Upper lobe of left lung (tissue), 6 donors: ENCODE data around the gene PTP4A1. TPM values are rescaled to one million over a fixed set of nuclear protein-coding genes. Genes with fewer than 3 reads are reported as not detected.

Source experiments
- ATAC-seq, 2 donors: fragments of 200-7000 bp; cut with Tn5 transposase; one replicate each; pipeline ENCODE4 v1.9.1; 2022; ENCODE audit warnings: mild to moderate bottlenecking in 2 of 2, moderate library complexity in 2 of 2; ENCODE audit not compliant: low FRiP score in 2 of 2
- DNase-seq, 2 donors: peaks; one replicate each; pipeline ENCODE4 v3.0.0-alpha.2; 2019 to 2020
- H3K27ac ChIP-seq, 4 donors: fragments of 200-600 bp; sonication (generic); one replicate each; pipeline ENCODE4 v1.5.1; 2016 to 2019
- H3K27me3 ChIP-seq, 4 donors: fragments of 200-600 bp; sonication (generic); one replicate each; pipeline ENCODE4 v1.5.1; 2017 to 2019
- H3K36me3 ChIP-seq, 4 donors: fragments of 200-600 bp; sonication (generic); one replicate each; pipeline ENCODE4 v1.5.1; 2016 to 2019
- H3K4me1 ChIP-seq, 4 donors: fragments of 200-600 bp; sonication (generic); one replicate each; pipeline ENCODE4 v1.5.1; 2018 to 2019
- H3K4me3 ChIP-seq, 4 donors: fragments of 200-600 bp; sonication (generic); one replicate each; pipeline ENCODE4 v1.5.1; 2017 to 2019; ENCODE audit warnings: mild to moderate bottlenecking in 2 of 4, moderate library complexity in 1 of 4
- H3K9me3 ChIP-seq, 4 donors: fragments of 200-600 bp; sonication (generic); one replicate each; pipeline ENCODE4 v1.5.1; 2018 to 2019
- EP300 ChIP-seq, 4 donors: sonication (generic); formaldehyde crosslinking; IDR thresholded peaks; one replicate each; pipeline ENCODE4 v1.5.1; 2017; ENCODE audit warnings: antibody characterized with exemption in 4 of 4, control low read depth in 2 of 4
- POLR2A ChIP-seq, 4 donors: fragments of 450-650 bp; IDR thresholded peaks; one replicate each; pipeline ENCODE4 v1.5.1; 2016 to 2017; ENCODE audit warnings: antibody characterized with exemption in 4 of 4, mild to moderate bottlenecking in 2 of 4
- POLR2AphosphoS5 ChIP-seq, 2 donors: sonication (generic); formaldehyde crosslinking; IDR thresholded peaks; one replicate each; pipeline ENCODE4 v1.5.1; 2017; ENCODE audit warnings: antibody characterized with exemption in 2 of 2
- WGBS, 2 donors: methylation state at CpG; one replicate each; pipeline ENCODE4 v1.1.5; 2017 to 2018; 5-methylcytosine and 5-hydroxymethylcytosine counted together
- total RNA-seq, 6 donors: library from RNA; depleted of rRNA in 4 of 6; stranded (reverse); fragments of >200 nt in 4 of 6; gene quantifications; one replicate each; pipeline versions ENCODE4 v1.1.0 to v1.2.1, GENCODE V29; 2016 to 2021
- TF ChIP-seq, protein P1 (sequence below), 6 experiments: fragments of 450-650 bp in 4 of 6; fragments of 200-600 bp in 2 of 6; sonication (generic) in 2 of 6; IDR thresholded peaks; one replicate each; pipeline ENCODE4 v1.5.1; 2016 to 2019; ENCODE audit warnings: antibody characterized with exemption in 6 of 6
- donor health status: DM: no; HTN: no; CAD: no; lungs with moderate emphysema.
- donor health status: DM: no; HTN: yes; CAD: no; lungs with severe emphysema.

PTP4A1 gene
- total RNA-seq, 6 donors from 2014 or later: 5.2 to 134 (median 57.9) TPM

DNA sequence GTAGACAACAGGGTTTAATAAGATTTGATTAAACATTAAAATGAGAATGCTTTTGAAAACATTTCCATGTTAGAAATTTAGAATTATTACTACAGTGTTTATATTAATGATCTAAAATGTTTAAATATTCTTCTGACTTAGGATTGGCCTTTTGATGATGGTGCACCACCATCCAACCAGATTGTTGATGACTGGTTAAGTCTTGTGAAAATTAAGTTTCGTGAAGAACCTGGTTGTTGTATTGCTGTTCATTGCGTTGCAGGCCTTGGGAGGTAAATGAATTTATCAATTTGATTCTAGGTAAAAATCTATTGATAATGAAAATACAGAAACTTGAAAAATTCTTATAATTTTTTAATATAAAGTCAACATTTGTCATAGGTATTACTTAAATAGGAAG is 6.5 kb downstream of the PTP4A1 start:
- H3K36me3 ChIP-seq: peaks cover 17 to 65% (median 38%) of the 10 kb centered on the region in 4 donors
- 96 to 99% methylated on average over 2 of the region's 2 CpGs for WGBS, 2 donors
- ATAC-seq: no peak

DNA sequence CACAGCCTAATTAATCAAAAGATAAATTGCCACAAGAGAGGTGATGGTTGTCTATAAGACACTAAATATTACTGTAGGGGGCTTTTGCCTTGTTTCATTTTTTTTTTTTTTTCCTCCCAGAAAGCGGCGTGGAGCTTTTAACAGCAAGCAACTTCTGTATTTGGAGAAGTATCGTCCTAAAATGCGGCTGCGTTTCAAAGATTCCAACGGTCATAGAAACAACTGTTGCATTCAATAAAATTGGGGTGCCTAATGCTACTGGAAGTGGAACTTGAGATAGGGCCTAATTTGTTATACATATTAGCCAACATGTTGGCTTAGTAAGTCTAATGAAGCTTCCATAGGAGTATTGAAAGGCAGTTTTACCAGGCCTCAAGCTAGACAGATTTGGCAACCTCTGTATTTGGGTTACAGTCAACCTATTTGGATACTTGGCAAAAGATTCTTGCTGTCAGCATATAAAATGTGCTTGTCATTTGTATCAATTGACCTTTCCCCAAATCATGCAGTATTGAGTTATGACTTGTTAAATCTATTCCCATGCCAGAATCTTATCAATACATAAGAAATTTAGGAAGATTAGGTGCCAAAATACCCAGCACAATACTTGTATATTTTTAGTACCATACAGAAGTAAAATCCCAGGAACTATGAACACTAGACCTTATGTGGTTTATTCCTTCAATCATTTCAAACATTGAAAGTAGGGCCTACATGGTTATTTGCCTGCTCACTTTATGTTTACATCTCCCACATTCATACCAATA is 7.8 kb downstream of the PTP4A1 start:
- Histone ChIP-seq H3K4me1 (peaks cover 2 to 10% (median 3%) of the 10 kb centered on the region in 4 donors), H3K27me3 (no peaks in the 10 kb centered on the region), H3K27ac (no peak overlapping the region), H3K36me3 (peaks cover 17 to 70% (median 38%) of the 10 kb centered on the region in 4 donors), H3K9me3 (no peaks in the 10 kb centered on the region), H3K4me3 (no peak overlapping the region)
- DNase-seq: no peak
- ATAC-seq: no peak
- 96 to 98% methylated on average over 6 of the region's 6 CpGs for WGBS, 2 donors
- TF ChIP-seq POLR2AphosphoS5 (IDR thresholded peaks at IDR 0.05) (no peak), POLR2A (IDR thresholded peaks at IDR 0.05) (no peak)

More for the DNA sequence above, 6.5 kb downstream of the PTP4A1 start:
- Histone ChIP-seq H3K4me1 (peaks cover 8 to 23% (median 15%) of the 10 kb centered on the region in 4 donors), H3K4me3 (no peak overlapping the region), H3K27me3 (no peaks in the 10 kb centered on the region), H3K27ac (no peak overlapping the region), H3K9me3 (no peaks in the 10 kb centered on the region)
- DNase-seq: no peak
- TF ChIP-seq, protein P1, sequence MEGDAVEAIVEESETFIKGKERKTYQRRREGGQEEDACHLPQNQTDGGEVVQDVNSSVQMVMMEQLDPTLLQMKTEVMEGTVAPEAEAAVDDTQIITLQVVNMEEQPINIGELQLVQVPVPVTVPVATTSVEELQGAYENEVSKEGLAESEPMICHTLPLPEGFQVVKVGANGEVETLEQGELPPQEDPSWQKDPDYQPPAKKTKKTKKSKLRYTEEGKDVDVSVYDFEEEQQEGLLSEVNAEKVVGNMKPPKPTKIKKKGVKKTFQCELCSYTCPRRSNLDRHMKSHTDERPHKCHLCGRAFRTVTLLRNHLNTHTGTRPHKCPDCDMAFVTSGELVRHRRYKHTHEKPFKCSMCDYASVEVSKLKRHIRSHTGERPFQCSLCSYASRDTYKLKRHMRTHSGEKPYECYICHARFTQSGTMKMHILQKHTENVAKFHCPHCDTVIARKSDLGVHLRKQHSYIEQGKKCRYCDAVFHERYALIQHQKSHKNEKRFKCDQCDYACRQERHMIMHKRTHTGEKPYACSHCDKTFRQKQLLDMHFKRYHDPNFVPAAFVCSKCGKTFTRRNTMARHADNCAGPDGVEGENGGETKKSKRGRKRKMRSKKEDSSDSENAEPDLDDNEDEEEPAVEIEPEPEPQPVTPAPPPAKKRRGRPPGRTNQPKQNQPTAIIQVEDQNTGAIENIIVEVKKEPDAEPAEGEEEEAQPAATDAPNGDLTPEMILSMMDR (IDR thresholded peaks at IDR 0.05): no peak
- TF ChIP-seq POLR2AphosphoS5 (IDR thresholded peaks at IDR 0.05): no peak
- no peak for TF ChIP-seq POLR2A (IDR thresholded peaks at IDR 0.05)

DNA sequence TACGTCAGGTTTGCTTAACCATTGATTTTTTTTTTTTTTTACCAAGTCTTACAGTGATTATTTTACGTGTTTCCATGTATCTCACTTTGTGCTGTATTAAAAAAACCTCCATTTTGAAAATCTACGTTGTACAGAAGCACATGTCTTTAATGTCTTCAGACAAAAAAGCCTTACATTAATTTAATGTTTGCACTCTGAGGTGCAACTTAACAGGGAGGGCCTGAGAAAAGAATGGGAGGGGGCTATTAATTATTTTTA is 8.4 kb downstream of the PTP4A1 start:
- Histone ChIP-seq H3K4me3 (no peak overlapping the region), H3K27me3 (no peaks in the 10 kb centered on the region), H3K27ac (no peak overlapping the region), H3K4me1 (peaks cover 0 to 9% (median 2%) of the 10 kb centered on the region in 4 donors), H3K36me3 (peaks cover 17 to 70% (median 38%) of the 10 kb centered on the region in 4 donors), H3K9me3 (no peaks in the 10 kb centered on the region)
- no peak for DNase-seq
- 83 to 93% methylated on average over 3 of the region's 3 CpGs for WGBS, 2 donors
- ATAC-seq: no peak
- TF ChIP-seq EP300 (IDR thresholded peaks at IDR 0.05): no peak
- TF ChIP-seq POLR2AphosphoS5 (IDR thresholded peaks at IDR 0.05): no peak
- TF ChIP-seq, protein P1 (IDR thresholded peaks at IDR 0.05): no peak
- no peak for TF ChIP-seq POLR2A (IDR thresholded peaks at IDR 0.05)

DNA sequence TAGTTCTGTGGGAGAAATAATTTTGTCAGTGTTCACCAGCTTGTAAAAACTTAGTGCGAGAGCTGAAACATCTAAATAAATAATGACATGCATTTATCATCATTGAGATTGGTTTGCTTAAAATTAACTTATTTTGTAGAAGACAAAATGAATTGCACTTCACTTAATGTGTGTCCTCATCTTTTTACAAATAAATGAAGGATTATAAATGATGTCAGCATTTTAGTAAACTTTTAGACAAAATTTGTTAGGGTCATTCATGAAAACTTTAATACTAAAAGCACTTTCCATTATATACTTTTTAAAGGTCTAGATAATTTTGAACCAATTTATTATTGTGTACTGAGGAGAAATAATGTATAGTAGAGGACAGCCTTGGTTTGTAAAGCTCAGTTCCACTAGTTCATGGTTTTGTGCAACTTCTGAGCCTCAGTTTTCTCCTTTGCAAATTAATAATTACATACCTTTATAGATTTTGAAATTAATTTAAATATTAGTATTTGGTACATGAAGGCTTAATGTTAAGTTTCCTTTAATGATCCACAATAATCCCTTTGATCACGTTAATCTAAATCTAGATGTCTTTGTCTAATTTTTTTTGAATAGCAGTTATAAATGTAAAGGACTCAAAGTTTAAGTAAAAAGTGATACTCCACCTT is 9.2 kb downstream of the PTP4A1 start:
- peaks cover 16 to 68% (median 38%) of the 10 kb centered on the region in 4 donors for H3K36me3 ChIP-seq
- WGBS, 2 donors: 96 to 97% methylated on average over 2 of the region's 2 CpGs
- no peaks in the 10 kb centered on the region for H3K9me3 ChIP-seq
- no peak overlapping the region for H3K4me3 ChIP-seq
- ATAC-seq (no peak), DNase-seq (no peak)
- no peak overlapping the region for H3K27ac ChIP-seq
- H3K27me3 ChIP-seq: no peaks in the 10 kb centered on the region
- TF ChIP-seq POLR2AphosphoS5 (IDR thresholded peaks at IDR 0.05): no peak
- TF ChIP-seq EP300 (IDR thresholded peaks at IDR 0.05): no peak
- no peak for TF ChIP-seq POLR2A (IDR thresholded peaks at IDR 0.05)
- TF ChIP-seq, protein P1 (IDR thresholded peaks at IDR 0.05): no peak
- peaks cover 0 to 9% (median 2%) of the 10 kb centered on the region in 4 donors for H3K4me1 ChIP-seq

- TF ChIP-seq POLR2A (IDR thresholded peaks at IDR 0.05) (no peak), POLR2AphosphoS5 (IDR thresholded peaks at IDR 0.05) (no peak), EP300 (IDR thresholded peaks at IDR 0.05) (no peak)
- TF ChIP-seq, protein P1 (IDR thresholded peaks at IDR 0.05): no peak
- no peak overlapping the region for H3K27ac ChIP-seq
- H3K4me1 ChIP-seq: peaks cover 0 to under 1% (median 0%) of the 10 kb centered on the region in 4 donors
- no peak for ATAC-seq
- H3K27me3 ChIP-seq: no peaks in the 10 kb centered on the region
- no peak overlapping the region for H3K4me3 ChIP-seq
- H3K36me3 ChIP-seq: peaks cover 12 to 56% (median 28%) of the 10 kb centered on the region in 4 donors
- DNase-seq: no peak
- H3K9me3 ChIP-seq: no peaks in the 10 kb centered on the region
- 85 to 99% methylated on average over 4 of the region's 4 CpGs for WGBS, 2 donors
Observed at GRCh38 chr6:63582579-63583231, 10.4 kb downstream of the PTP4A1 start.
